Activated CD8-positive, alpha-beta memory T cell treated with anti-CD3 and anti-CD28 coated beads for 36 hours (primary cell): ENCODE measurements around the gene PTPRA. TPM values are rescaled to one million over a fixed set of nuclear protein-coding genes. Genes with fewer than 3 reads are reported as not detected.
"Not testable (repeated sequence)": the region's sequence is repeated elsewhere in the genome, so short reads cannot be mapped to it uniquely, and the experiment has no call there.

Source experiments
- CTCF ChIA-PET: fragments of 350-600 bp; sonication (Branson Sonifier 250); formaldehyde crosslinking; loops from one replicate; lab custom pipeline; 2021; ENCODE audit warnings: antibody characterized with exemption; lab: Charles Lee
- POLR2A ChIA-PET: fragments of 350-600 bp; sonication (Branson Sonifier 250); formaldehyde crosslinking; loops from one replicate; lab custom pipeline; 2021; ENCODE audit warnings: antibody characterized with exemption; lab: Charles Lee
- total RNA-seq, 2 experiments: library from RNA; stranded (reverse); gene quantifications; one replicate each; pipeline ENCODE4 v1.2.3, GENCODE V29; 2021

PTPRA gene
- 10 to 100 TPM; 47.7 to 48.4 TPM for total RNA-seq

GRCh38 chr20:2873010-2873746, at the start of gene PTPRA:
Gene PTPRA (plus strand): TSS chr20:2873481. CDS start chr20:2964278, 90,797 bp downstream.
- ChIA-PET CTCF (interaction anchor here (0.6 to 1.0 kb wide), 2 partner anchors 34 to 111 kb away, joined by 3 read pairs; no protein-coding TSS in a partner anchor), POLR2A (interaction anchor here (0.6 to 1.9 kb wide), 4 partner anchors 29 to 113 kb away, joined by 3 to 6 read pairs (median 4); no protein-coding TSS in a partner anchor)

- ChIA-PET CTCF (no interaction called here), POLR2A (no interaction called here)
Observed at GRCh38 chr20:2825761-2826160, 47.5 kb upstream of the PTPRA start.

- ChIA-PET POLR2A (no interaction called here), CTCF (no interaction called here)
Observed at GRCh38 chr20:2826655-2827054, 46.6 kb upstream of the PTPRA start.

- ChIA-PET POLR2A (no interaction called here), CTCF (no interaction called here)
Observed at GRCh38 chr20:2829376-2829775, 43.9 kb upstream of the PTPRA start.

GRCh38 chr20:2831206-2831605, 42.1 kb upstream of the PTPRA start:
- POLR2A ChIA-PET, result interaction anchor here (0.6 kb wide), 1 partner anchor 388 kb away, joined by 3 read pairs; no protein-coding TSS in a partner anchor
- CTCF ChIA-PET, result not testable (repeated sequence)

- CTCF ChIA-PET, result interaction anchor here (1.2 to 1.3 kb wide), 2 partner anchors 31 to 147 kb away, joined by 3 to 6 read pairs; no protein-coding TSS in a partner anchor
- POLR2A ChIA-PET, result no interaction called here
Observed at GRCh38 chr20:2833761-2834160, 39.5 kb upstream of the PTPRA start.

- CTCF ChIA-PET, result interaction anchor here (1.2 to 1.3 kb wide), 2 partner anchors 30 to 148 kb away, joined by 3 to 6 read pairs; no protein-coding TSS in a partner anchor
- POLR2A ChIA-PET, result no interaction called here
Observed at GRCh38 chr20:2834401-2835110, 38.7 kb upstream of the PTPRA start.

GRCh38 chr20:2835331-2835796, 37.9 kb upstream of the PTPRA start:
- ChIA-PET POLR2A (no interaction called here), CTCF (no interaction called here)

GRCh38 chr20:2836035-2836434, 37.2 kb upstream of the PTPRA start:
- ChIA-PET POLR2A (no interaction called here), CTCF (no interaction called here)

- ChIA-PET CTCF (interaction anchor here (0.6 kb wide), 1 partner anchor 950 kb away, joined by 3 read pairs; no protein-coding TSS in a partner anchor), POLR2A (no interaction called here)
Observed at GRCh38 chr20:2837221-2837960, 35.9 kb upstream of the PTPRA start.

- ChIA-PET CTCF (interaction anchor here (0.6 kb wide), 1 partner anchor 949 kb away, joined by 3 read pairs; no protein-coding TSS in a partner anchor), POLR2A (no interaction called here)
Observed at GRCh38 chr20:2838170-2838797, 35.0 kb upstream of the PTPRA start.

- CTCF ChIA-PET, result interaction anchor here (1.8 kb wide), 1 partner anchor 86 kb away, joined by 5 read pairs; no protein-coding TSS in a partner anchor
- POLR2A ChIA-PET, result no interaction called here
Observed at GRCh38 chr20:2838847-2839671, 34.2 kb upstream of the PTPRA start.

- POLR2A ChIA-PET, result no interaction called here
- CTCF ChIA-PET, result interaction anchor here (0.8 to 1.8 kb wide), 2 partner anchors 39 to 86 kb away, joined by 3 to 5 read pairs; no protein-coding TSS in a partner anchor
Observed at GRCh38 chr20:2839732-2840137, 33.5 kb upstream of the PTPRA start.

GRCh38 chr20:2840138-2840966, 32.9 kb upstream of the PTPRA start, which contains the start of the genes PCED1A and VPS16:
Gene PCED1A (minus strand): TSS chr20:2840655. CDS start chr20:2839912, 743 bp downstream.
Gene VPS16 (plus strand): TSS chr20:2840745. CDS start chr20:2840775, 30 bp downstream.
- ChIA-PET CTCF (interaction anchor here (0.8 to 1.8 kb wide), 3 partner anchors 12 to 87 kb away, joined by 3 to 8 read pairs (median 5); no protein-coding TSS in a partner anchor), POLR2A (interaction anchor here (1.0 kb wide), 1 partner anchor 189 kb away, joined by 4 read pairs; no protein-coding TSS in a partner anchor)

GRCh38 chr20:2840967-2841531, 32.2 kb upstream of the PTPRA start:
- CTCF ChIA-PET, result interaction anchor here (1.6 kb wide), 1 partner anchor 11 kb away, joined by 8 read pairs; no protein-coding TSS in a partner anchor
- POLR2A ChIA-PET, result interaction anchor here (0.7 to 1.0 kb wide), 2 partner anchors 157 to 189 kb away, joined by 3 to 4 read pairs; no protein-coding TSS in a partner anchor

- POLR2A ChIA-PET, result no interaction called here
- CTCF ChIA-PET, result interaction anchor here (0.7 to 1.6 kb wide), 2 partner anchors 10 to 13 kb away, joined by 3 to 5 read pairs; no protein-coding TSS in a partner anchor
Observed at GRCh38 chr20:2845607-2846006, 27.7 kb upstream of the PTPRA start.
